Endothelial cell of umbilical vein (primary cell): ENCODE measurements around the gene ACAD10. TPM values are rescaled to one million over a fixed set of nuclear protein-coding genes. Genes with fewer than 3 reads are reported as not detected.

Source experiments
- BruUV-seq: library from RNA; stranded (reverse); fragments of 400-500 nt; replicated peaks from 2 replicates; lab custom pipeline; 2021; lab: Mats Ljungman, UMichigan
- CTCF ChIA-PET: fragments of 300-600, 350-600 bp; sonication (Branson Sonifier 250); formaldehyde crosslinking; loops from one replicate; lab custom pipeline; 2021; ENCODE audit warnings: antibody characterized with exemption, inconsistent platforms; lab: Charles Lee
- POLR2A ChIA-PET: fragments of 300-600, 350-600 bp; sonication (Branson Sonifier 250); formaldehyde crosslinking; loops from one replicate; lab custom pipeline; 2021; ENCODE audit warnings: antibody characterized with exemption, inconsistent platforms; lab: Charles Lee
- DNase-seq: peaks from one replicate; pipeline ENCODE4 v3.0.0-alpha.2; 2011; ENCODE audit warnings: low read depth, low spot score
- FAIRE-seq: peaks from 2 replicates; lab custom pipeline; 2011; peaks lifted over from hg19 to GRCh38; lab: Jason Lieb, UNC
- H2AFZ ChIP-seq: 2 replicates; pipeline ENCODE4 v1.6.0; 2012; ENCODE audit warnings: low read depth, low read length, control low read depth, inconsistent platforms
- H3K27ac ChIP-seq: 2 replicates; pipeline ENCODE4 v1.5.1; 2011; ENCODE audit warnings: low read depth, mild to moderate bottlenecking, control low read depth, low read length, moderate library complexity; ENCODE audit not compliant: insufficient read depth
- H3K27me3 ChIP-seq, 2 experiments: 2 replicates each; pipeline versions ENCODE4 v1.6.0 to v1.6.1; 2011; ENCODE audit warnings: low read length in 2 of 2, mixed read lengths in 1 of 2; ENCODE audit not compliant: control insufficient read depth in 2 of 2, insufficient read depth in 2 of 2
- H3K36me3 ChIP-seq, 2 experiments: 2 replicates in 1 of 2; 3 replicates in 1 of 2; pipeline ENCODE4 v1.5.1; 2011; ENCODE audit warnings: low read length in 2 of 2, mild to moderate bottlenecking in 1 of 2, moderate library complexity in 1 of 2; ENCODE audit not compliant: control insufficient read depth in 2 of 2, insufficient read depth in 2 of 2; ENCODE audit errors: extremely low read depth in 1 of 2
- H3K4me1 ChIP-seq: 3 replicates; pipeline ENCODE4 v1.5.1; 2011; ENCODE audit warnings: mild to moderate bottlenecking, low read length; ENCODE audit not compliant: control insufficient read depth, insufficient read depth; ENCODE audit errors: extremely low read depth
- H3K4me2 ChIP-seq: 2 replicates; pipeline ENCODE4 v1.6.1; 2011; ENCODE audit warnings: low read length, control low read depth, mixed read lengths; ENCODE audit not compliant: insufficient read depth
- H3K4me3 ChIP-seq, 3 experiments: fragments of 200-600 bp in 1 of 3; sonication (generic), shearing (Covaris generic) in 1 of 3; replicated peaks in 1 of 3; 2 replicates each; pipeline ENCODE4 v1.5.1; 2011 to 2016; ENCODE audit warnings: control low read depth in 3 of 3, low read length in 3 of 3, mild to moderate bottlenecking in 2 of 3, inconsistent platforms in 1 of 3, low read depth in 1 of 3, moderate library complexity in 1 of 3; ENCODE audit not compliant: insufficient read depth in 1 of 3
- H3K79me2 ChIP-seq: 2 replicates; pipeline ENCODE4 v1.6.0; 2012; ENCODE audit warnings: low read length, inconsistent platforms; ENCODE audit not compliant: control insufficient read depth, insufficient read depth
- H3K9ac ChIP-seq: replicated peaks from 2 replicates; pipeline ENCODE3; 2011; ENCODE audit warnings: low read length, control low read depth; ENCODE audit not compliant: insufficient read depth; ENCODE audit errors: extremely low read depth
- H3K9me1 ChIP-seq: replicated peaks from 3 replicates; pipeline ENCODE4 v1.6.0; 2011; ENCODE audit warnings: mild to moderate bottlenecking, low read length; ENCODE audit not compliant: control insufficient read depth, insufficient read depth; ENCODE audit errors: extremely low read depth
- H3K9me3 ChIP-seq: replicated peaks from 2 replicates; pipeline ENCODE4 v1.5.1; 2012; ENCODE audit warnings: low read length, inconsistent platforms; ENCODE audit not compliant: control insufficient read depth, insufficient read depth
- H4K20me1 ChIP-seq: replicated peaks from 2 replicates; pipeline ENCODE3; 2011; ENCODE audit warnings: mild to moderate bottlenecking, low read length; ENCODE audit not compliant: control insufficient read depth, insufficient read depth; ENCODE audit errors: extremely low read depth
- EZH2 ChIP-seq: IDR thresholded peaks from 2 replicates; pipeline ENCODE4 v1.6.1; 2012; ENCODE audit warnings: borderline replicate concordance, low read depth, mild to moderate bottlenecking, moderate library complexity, low read length, inconsistent platforms; ENCODE audit not compliant: severe bottlenecking
- FOS ChIP-seq: IDR thresholded peaks from 2 replicates; pipeline ENCODE4 v1.6.1; 2011; ENCODE audit warnings: mild to moderate bottlenecking, low read length, moderate library complexity, borderline replicate concordance; ENCODE audit not compliant: insufficient read depth
- JUN ChIP-seq: IDR thresholded peaks from 2 replicates; pipeline ENCODE4 v1.6.1; 2011; ENCODE audit warnings: borderline replicate concordance, low read depth; ENCODE audit not compliant: insufficient read length, insufficient read depth
- MYC ChIP-seq: IDR thresholded peaks from one replicate; pipeline ENCODE4 v1.6.1; 2011; ENCODE audit warnings: mild to moderate bottlenecking, low read depth, low read length
- dilution Hi-C: fragments of 300-500 bp; cut with MboI; formaldehyde crosslinking; loops from one replicate; pipeline ENCODE4 v1.15.0; 2019; ENCODE audit warnings: low sequenced_read_pairs; ENCODE audit not compliant: extremely low pct_ligation_motif_present
- intact Hi-C: fragments of 100-400 bp; cut with micrococcal nuclease; formaldehyde crosslinking; loops from one replicate; pipeline ENCODE4 v1.10.0; 2022
- polyA plus RNA-seq, 4 experiments: library from polyadenylated mRNA; depleted of rRNA in 3 of 4; stranded (reverse) in 3 of 4; unstranded in 1 of 4; fragments of >200 nt; gene quantifications; 2 replicates each; pipeline versions ENCODE4 v1.2.1 to v1.2.3, GENCODE V29; 2011 to 2012; ENCODE audit warnings: missing spikeins in 1 of 4
- total RNA-seq: library from RNA; stranded (reverse); gene quantifications from 2 replicates; pipeline ENCODE4 v1.2.3, GENCODE V29; 2021
- TF ChIP-seq, protein P1 (sequence below), 2 donors: IDR thresholded peaks; 1 replicate in 1 of 2; 2 replicates in 1 of 2; pipeline ENCODE4 v1.5.1; 2011; ENCODE audit warnings: low read length in 2 of 2, mild to moderate bottlenecking in 2 of 2, moderate library complexity in 2 of 2, control low read depth in 1 of 2, inconsistent platforms in 1 of 2, low read depth in 1 of 2; ENCODE audit not compliant: insufficient read depth in 1 of 2; ENCODE audit errors: extremely low read depth in 1 of 2

Gene ACAD10
- total and polyA plus RNA-seq, 2 donors (not counting 3 experiments of a cell fraction or from before 2014, with no cell fraction given): 15.2 to 16.3 TPM

DNA sequence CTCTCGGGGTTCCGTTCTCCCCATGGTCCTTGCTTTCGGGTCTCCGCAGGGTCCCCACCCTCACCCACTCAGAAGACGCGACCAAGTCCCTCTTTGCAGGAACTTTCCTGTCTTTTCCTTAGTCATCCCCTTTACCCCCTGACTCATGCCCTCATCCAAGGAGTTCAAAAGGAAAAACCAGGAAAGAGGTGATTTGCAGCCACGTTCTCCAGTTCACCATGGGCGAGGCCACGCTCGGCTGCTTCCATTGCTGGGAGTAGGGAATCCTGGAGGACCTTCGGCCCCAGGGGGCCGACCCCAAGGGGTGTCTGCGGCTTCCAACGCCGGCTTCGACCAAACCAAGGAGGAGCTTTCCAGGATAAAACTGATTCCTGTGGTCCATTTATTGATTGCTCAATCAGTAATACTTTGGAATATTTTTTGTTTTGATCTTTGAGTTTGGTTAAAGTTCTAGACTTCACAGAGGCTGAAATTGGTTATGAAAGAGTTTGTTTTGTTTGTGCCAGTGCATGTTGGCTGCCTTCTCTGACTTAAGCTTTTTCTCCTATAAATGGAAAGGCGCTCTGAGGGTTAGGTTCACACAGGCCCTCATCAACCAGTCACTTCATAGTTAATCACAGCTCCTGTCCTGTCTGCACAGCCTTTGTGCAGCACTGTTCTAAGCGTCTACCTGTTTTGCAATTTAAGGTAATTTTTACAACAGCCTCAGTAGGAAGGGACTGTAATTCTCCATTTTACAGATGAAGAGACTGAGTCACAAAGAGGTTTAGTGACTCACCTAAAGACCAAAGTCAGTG, 81.7 kb downstream of the ACAD10 start:
- peak; percentile 42 for FAIRE-seq

More for the DNA sequence above, 81.7 kb downstream of the ACAD10 start:
- Histone ChIP-seq H3K9me3 (no peaks in the 10 kb centered on the region), H3K4me3 (peak overlapping the region; percentile 58 to 75 (median 68)), H2AFZ (peak overlapping the region; percentile 81), H4K20me1 (no peaks in the 10 kb centered on the region), H3K27ac (peak overlapping the region; percentile 58), H3K79me2 (peaks cover 9% of the 10 kb centered on the region), H3K36me3 (no peaks in the 10 kb centered on the region), H3K9ac (peak overlapping the region; percentile 72), H3K4me1 (peaks cover 18% of the 10 kb centered on the region), H3K4me2 (peak overlapping the region; percentile 95), H3K9me1 (no peaks in the 10 kb centered on the region), H3K27me3 (peaks cover 0 to 2% of the 10 kb centered on the region in 2 experiments)
- intact Hi-C loops: loop anchor here (1.0 to 2.0 kb wide), 2 partner anchors 8 to 15 kb away; no protein-coding TSS in a partner anchor
- TSS peak; percentile 41 for BruUV-seq
- ChIA-PET POLR2A (no interaction called here), CTCF (interaction anchor here (1.3 to 2.5 kb wide), 9 partner anchors 8 to 52 kb away, joined by 4 to 19 read pairs (median 5); no protein-coding TSS in a partner anchor)
- peak; percentile 59 for DNase-seq
- TF ChIP-seq EZH2 (no peak), MYC (no peak), FOS (peak; percentile 59), JUN (peak; percentile 18)
- TF ChIP-seq, protein P1, sequence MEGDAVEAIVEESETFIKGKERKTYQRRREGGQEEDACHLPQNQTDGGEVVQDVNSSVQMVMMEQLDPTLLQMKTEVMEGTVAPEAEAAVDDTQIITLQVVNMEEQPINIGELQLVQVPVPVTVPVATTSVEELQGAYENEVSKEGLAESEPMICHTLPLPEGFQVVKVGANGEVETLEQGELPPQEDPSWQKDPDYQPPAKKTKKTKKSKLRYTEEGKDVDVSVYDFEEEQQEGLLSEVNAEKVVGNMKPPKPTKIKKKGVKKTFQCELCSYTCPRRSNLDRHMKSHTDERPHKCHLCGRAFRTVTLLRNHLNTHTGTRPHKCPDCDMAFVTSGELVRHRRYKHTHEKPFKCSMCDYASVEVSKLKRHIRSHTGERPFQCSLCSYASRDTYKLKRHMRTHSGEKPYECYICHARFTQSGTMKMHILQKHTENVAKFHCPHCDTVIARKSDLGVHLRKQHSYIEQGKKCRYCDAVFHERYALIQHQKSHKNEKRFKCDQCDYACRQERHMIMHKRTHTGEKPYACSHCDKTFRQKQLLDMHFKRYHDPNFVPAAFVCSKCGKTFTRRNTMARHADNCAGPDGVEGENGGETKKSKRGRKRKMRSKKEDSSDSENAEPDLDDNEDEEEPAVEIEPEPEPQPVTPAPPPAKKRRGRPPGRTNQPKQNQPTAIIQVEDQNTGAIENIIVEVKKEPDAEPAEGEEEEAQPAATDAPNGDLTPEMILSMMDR (IDR thresholded peaks at IDR 0.05; ENCODE audit: extremely low read depth in 1 of 2, insufficient read depth in 1 of 2, low read depth in 1 of 2, low read length in 2 of 2): no peak
- dilution Hi-C loops: no loop called here
